SK-N-SH (cell line): ENCODE measurements around the gene BDKRB2.

Experiments
- EP300 ChIP-seq, 2 experiments: IDR thresholded peaks; 2 replicates each; pipeline versions ENCODE4 v1.4.0 to v1.6.1; 2012; ENCODE audit warnings: borderline replicate concordance in 1 of 2, low read depth in 1 of 2, low read length in 1 of 2
- GABPA ChIP-seq: IDR thresholded peaks from 2 replicates; pipeline ENCODE4 v1.4.0; 2012; ENCODE audit warnings: low read depth, mild to moderate bottlenecking
- POLR2AphosphoS5 ChIP-seq: IDR thresholded peaks from 2 replicates; pipeline ENCODE4 v1.6.1; 2012; ENCODE audit warnings: low read depth, low read length
- RFX5 ChIP-seq: IDR thresholded peaks from 2 replicates; pipeline ENCODE4 v1.6.1; 2012; ENCODE audit warnings: mild to moderate bottlenecking, improper control_type of control experiment, low read length
- SIN3A ChIP-seq: IDR thresholded peaks from 2 replicates; pipeline ENCODE4 v1.6.1; 2012; ENCODE audit warnings: low read depth, mild to moderate bottlenecking, low read length, moderate library complexity, borderline replicate concordance
- SMC3 ChIP-seq: IDR thresholded peaks from 2 replicates; pipeline ENCODE4 v1.6.1; 2012; ENCODE audit warnings: low read depth, low read length, improper control_type of control experiment
- TAF1 ChIP-seq: IDR thresholded peaks from 2 replicates; pipeline ENCODE4 v1.6.1; 2012; ENCODE audit warnings: low read depth, mild to moderate bottlenecking, low read length, moderate library complexity, borderline replicate concordance
- YY1 ChIP-seq: IDR thresholded peaks from 2 replicates; pipeline ENCODE4 v1.4.0; 2012; ENCODE audit warnings: low read depth, mild to moderate bottlenecking
- TF ChIP-seq, protein P1 (sequence below): fragments of 200-600 bp; sonication (generic); IDR thresholded peaks from 2 replicates; pipeline ENCODE4 v1.6.1; 2017; ENCODE audit warnings: antibody characterized with exemption, mild to moderate bottlenecking, moderate library complexity
- TF ChIP-seq, protein P2 (sequence below): fragments of 150-350 bp; IDR thresholded peaks from 2 replicates; pipeline ENCODE4 v1.6.1; 2016; ENCODE audit warnings: mild to moderate bottlenecking, low read depth, low read length
- TF ChIP-seq, protein P3 (sequence below): IDR thresholded peaks from 2 replicates; pipeline ENCODE4 v1.6.1; 2012; ENCODE audit warnings: mild to moderate bottlenecking, low read depth, low read length, moderate library complexity

DNA sequence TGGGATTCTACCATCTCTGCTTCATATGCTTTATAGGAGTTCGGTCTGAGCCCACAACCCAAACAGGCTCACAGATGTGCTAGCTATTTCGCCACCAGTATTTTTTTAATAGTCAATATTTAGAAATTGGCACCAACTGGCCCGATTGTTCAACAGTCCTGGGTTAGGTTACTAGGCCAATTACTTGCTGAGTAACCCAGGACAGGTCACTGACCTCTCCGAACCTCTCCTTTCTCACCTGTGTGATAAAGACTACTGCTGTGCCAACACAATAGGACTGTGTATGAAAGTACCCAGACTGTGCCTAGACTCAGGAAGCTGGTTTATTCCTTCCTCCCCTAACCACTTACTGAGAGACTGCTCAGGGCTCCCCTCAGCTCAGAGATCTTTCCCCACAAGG lies 8.3 kb downstream of the BDKRB2 start:
- TF ChIP-seq SMC3 = no peak
- no peak for TF ChIP-seq RFX5
- no peak for TF ChIP-seq EP300 (IDR thresholded peaks at IDR 0.05; ENCODE audit: borderline replicate concordance in 1 of 2, low read depth in 1 of 2, low read length in 1 of 2)
- no peak for TF ChIP-seq SIN3A
- no peak for TF ChIP-seq YY1
- TF ChIP-seq, protein P1, sequence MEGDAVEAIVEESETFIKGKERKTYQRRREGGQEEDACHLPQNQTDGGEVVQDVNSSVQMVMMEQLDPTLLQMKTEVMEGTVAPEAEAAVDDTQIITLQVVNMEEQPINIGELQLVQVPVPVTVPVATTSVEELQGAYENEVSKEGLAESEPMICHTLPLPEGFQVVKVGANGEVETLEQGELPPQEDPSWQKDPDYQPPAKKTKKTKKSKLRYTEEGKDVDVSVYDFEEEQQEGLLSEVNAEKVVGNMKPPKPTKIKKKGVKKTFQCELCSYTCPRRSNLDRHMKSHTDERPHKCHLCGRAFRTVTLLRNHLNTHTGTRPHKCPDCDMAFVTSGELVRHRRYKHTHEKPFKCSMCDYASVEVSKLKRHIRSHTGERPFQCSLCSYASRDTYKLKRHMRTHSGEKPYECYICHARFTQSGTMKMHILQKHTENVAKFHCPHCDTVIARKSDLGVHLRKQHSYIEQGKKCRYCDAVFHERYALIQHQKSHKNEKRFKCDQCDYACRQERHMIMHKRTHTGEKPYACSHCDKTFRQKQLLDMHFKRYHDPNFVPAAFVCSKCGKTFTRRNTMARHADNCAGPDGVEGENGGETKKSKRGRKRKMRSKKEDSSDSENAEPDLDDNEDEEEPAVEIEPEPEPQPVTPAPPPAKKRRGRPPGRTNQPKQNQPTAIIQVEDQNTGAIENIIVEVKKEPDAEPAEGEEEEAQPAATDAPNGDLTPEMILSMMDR = no peak
- TF ChIP-seq, protein P2, sequence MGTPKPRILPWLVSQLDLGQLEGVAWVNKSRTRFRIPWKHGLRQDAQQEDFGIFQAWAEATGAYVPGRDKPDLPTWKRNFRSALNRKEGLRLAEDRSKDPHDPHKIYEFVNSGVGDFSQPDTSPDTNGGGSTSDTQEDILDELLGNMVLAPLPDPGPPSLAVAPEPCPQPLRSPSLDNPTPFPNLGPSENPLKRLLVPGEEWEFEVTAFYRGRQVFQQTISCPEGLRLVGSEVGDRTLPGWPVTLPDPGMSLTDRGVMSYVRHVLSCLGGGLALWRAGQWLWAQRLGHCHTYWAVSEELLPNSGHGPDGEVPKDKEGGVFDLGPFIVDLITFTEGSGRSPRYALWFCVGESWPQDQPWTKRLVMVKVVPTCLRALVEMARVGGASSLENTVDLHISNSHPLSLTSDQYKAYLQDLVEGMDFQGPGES = no peak
- TF ChIP-seq GABPA = no peak
- no peak for TF ChIP-seq POLR2AphosphoS5
- TF ChIP-seq, protein P3, sequence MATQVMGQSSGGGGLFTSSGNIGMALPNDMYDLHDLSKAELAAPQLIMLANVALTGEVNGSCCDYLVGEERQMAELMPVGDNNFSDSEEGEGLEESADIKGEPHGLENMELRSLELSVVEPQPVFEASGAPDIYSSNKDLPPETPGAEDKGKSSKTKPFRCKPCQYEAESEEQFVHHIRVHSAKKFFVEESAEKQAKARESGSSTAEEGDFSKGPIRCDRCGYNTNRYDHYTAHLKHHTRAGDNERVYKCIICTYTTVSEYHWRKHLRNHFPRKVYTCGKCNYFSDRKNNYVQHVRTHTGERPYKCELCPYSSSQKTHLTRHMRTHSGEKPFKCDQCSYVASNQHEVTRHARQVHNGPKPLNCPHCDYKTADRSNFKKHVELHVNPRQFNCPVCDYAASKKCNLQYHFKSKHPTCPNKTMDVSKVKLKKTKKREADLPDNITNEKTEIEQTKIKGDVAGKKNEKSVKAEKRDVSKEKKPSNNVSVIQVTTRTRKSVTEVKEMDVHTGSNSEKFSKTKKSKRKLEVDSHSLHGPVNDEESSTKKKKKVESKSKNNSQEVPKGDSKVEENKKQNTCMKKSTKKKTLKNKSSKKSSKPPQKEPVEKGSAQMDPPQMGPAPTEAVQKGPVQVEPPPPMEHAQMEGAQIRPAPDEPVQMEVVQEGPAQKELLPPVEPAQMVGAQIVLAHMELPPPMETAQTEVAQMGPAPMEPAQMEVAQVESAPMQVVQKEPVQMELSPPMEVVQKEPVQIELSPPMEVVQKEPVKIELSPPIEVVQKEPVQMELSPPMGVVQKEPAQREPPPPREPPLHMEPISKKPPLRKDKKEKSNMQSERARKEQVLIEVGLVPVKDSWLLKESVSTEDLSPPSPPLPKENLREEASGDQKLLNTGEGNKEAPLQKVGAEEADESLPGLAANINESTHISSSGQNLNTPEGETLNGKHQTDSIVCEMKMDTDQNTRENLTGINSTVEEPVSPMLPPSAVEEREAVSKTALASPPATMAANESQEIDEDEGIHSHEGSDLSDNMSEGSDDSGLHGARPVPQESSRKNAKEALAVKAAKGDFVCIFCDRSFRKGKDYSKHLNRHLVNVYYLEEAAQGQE = no peak
- no peak for TF ChIP-seq TAF1
